ENCODE results near the gene ADAM12. TPM values are rescaled to one million over a fixed set of nuclear protein-coding genes. Genes with fewer than 3 reads are reported as not detected.

Gene ADAM12
- polyA plus RNA-seq, 4 donors = 0.45 to 0.87 TPM; not detected in 2

DNA sequence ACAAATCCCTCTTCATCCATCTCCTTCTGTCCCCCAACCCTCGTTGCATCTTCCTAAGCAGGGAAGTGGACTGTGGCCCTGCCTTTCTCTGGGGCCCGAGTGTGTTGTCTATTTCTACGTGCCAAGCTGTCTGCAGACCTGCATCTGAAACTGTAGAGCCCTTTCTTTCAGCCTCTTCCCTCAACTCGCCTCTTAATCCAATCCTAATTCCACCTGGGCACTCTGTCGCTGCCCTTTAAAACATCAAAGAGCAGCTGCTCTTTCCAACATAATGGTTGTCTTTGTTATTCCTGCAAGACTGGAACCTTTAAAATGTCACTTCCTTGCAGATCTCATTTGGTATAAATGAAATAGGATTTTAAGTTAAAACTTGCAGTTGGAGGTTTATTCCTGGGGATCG is 21.5 kb upstream of the ADAM12 start:
- whole genome bisulfite sequencing, 3 donors = 25 to 55% (median 44%) methylated on average over 6 of the region's 6 CpGs
- Histone ChIP-seq H3K9me3 (ENCODE audit: control insufficient read depth in 2 of 2, insufficient read depth in 1 of 2, low read depth in 1 of 2, low read length in 1 of 2) (no peaks in the 10 kb centered on the region), H3K4me1 (ENCODE audit: control insufficient read depth in 3 of 3, insufficient read depth in 2 of 3, low read depth in 1 of 3, low read length in 2 of 3) (no peaks in the 10 kb centered on the region), H3K36me3 (ENCODE audit: control insufficient read depth in 3 of 3, insufficient read depth in 2 of 3, low read depth in 1 of 3, low read length in 3 of 3) (no peaks in the 10 kb centered on the region), H3K4me3 (ENCODE audit: low read depth in 1 of 3, low read length in 3 of 3) (no peak overlapping the region), H3K27ac (ENCODE audit: low read depth in 1 of 3, low read length in 2 of 3) (no peak overlapping the region), H3K27me3 (ENCODE audit: control insufficient read depth in 3 of 3, insufficient read depth in 3 of 3, low read length in 3 of 3) (no peaks in the 10 kb centered on the region)
- FAIRE-seq = no peak
- no peak for DNase-seq

DNA sequence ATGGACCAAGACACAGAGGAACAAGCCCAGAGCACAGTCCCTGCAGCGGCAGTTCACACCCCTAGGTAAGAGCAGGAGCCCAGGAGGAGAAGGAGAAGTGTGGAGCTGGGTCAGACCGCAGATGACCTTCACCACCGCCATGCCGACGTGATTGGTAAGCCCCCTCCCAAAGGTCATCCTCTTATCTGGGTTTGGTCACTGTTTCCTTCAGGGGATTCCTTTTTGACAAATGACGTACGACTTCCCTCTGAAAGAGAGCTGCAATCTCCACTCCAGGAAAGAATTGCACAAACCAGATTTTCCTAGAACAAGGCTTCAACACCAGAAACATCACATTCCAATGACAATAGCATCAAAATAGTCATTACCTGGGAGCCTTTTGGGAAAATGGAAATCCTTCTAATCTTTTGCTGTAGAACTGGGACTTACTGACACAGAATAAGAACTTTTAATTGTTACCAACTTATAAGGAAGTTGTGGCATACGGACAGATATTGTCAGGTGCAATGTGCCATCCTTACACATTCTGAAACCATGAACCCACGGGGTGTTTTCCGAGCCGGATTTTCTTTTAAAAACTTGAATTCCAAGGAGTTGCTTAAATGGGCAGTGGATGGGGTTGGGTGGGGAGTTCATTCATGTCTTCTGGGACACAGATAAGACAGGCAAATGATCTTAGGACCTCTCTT is 20.8 kb upstream of the ADAM12 start:
- H3K27ac ChIP-seq (ENCODE audit: low read depth in 1 of 3, low read length in 2 of 3) = no peak overlapping the region
- no peak overlapping the region for H3K4me3 ChIP-seq (ENCODE audit: low read depth in 1 of 3, low read length in 3 of 3)
- WGBS, 3 donors = 39 to 46% (median 43%) methylated on average over 11 of the region's 11 CpGs
- no peaks in the 10 kb centered on the region for H3K9me3 ChIP-seq (ENCODE audit: control insufficient read depth in 2 of 2, insufficient read depth in 1 of 2, low read depth in 1 of 2, low read length in 1 of 2)
- H3K27me3 ChIP-seq (ENCODE audit: control insufficient read depth in 3 of 3, insufficient read depth in 3 of 3, low read length in 3 of 3) = no peaks in the 10 kb centered on the region
- FAIRE-seq (no peak), DNase-seq (no peak)
- H3K36me3 ChIP-seq (ENCODE audit: control insufficient read depth in 3 of 3, insufficient read depth in 2 of 3, low read depth in 1 of 3, low read length in 3 of 3) = no peaks in the 10 kb centered on the region
- no peaks in the 10 kb centered on the region for H3K4me1 ChIP-seq (ENCODE audit: control insufficient read depth in 3 of 3, insufficient read depth in 2 of 3, low read depth in 1 of 3, low read length in 2 of 3)

DNA sequence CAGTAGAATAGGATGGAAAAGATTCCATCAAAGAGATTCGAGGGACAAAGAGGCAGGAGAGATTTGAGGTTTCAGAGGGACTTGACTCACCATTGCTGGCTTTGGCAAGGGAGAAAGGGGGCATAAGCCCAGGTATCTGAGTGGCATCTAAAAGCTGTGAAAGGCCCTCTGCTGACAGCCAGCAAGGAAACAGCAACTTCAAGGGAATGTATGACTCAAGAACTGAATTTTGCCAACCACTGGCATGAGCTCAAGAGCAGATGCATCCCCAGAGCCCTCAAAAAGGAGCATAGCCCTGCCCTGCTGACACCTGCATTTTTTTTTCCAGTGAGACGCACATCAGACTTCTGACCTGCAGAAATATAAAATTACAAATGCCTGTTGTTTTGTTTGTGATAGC is 19.6 kb upstream of the ADAM12 start:
- no peaks in the 10 kb centered on the region for H3K36me3 ChIP-seq (ENCODE audit: control insufficient read depth in 3 of 3, insufficient read depth in 2 of 3, low read depth in 1 of 3, low read length in 3 of 3)
- FAIRE-seq (no peak), DNase-seq (no peak)
- H3K27ac ChIP-seq (ENCODE audit: low read depth in 1 of 3, low read length in 2 of 3) = no peak overlapping the region
- no peaks in the 10 kb centered on the region for H3K27me3 ChIP-seq (ENCODE audit: control insufficient read depth in 3 of 3, insufficient read depth in 3 of 3, low read length in 3 of 3)
- 40 to 74% (median 60%) methylated on average over 2 of the region's 2 CpGs for WGBS, 3 donors
- no peak overlapping the region for H3K4me3 ChIP-seq (ENCODE audit: low read depth in 1 of 3, low read length in 3 of 3)
- no peaks in the 10 kb centered on the region for H3K9me3 ChIP-seq (ENCODE audit: control insufficient read depth in 2 of 2, insufficient read depth in 1 of 2, low read depth in 1 of 2, low read length in 1 of 2)
- no peaks in the 10 kb centered on the region for H3K4me1 ChIP-seq (ENCODE audit: control insufficient read depth in 3 of 3, insufficient read depth in 2 of 3, low read depth in 1 of 3, low read length in 2 of 3)

DNA sequence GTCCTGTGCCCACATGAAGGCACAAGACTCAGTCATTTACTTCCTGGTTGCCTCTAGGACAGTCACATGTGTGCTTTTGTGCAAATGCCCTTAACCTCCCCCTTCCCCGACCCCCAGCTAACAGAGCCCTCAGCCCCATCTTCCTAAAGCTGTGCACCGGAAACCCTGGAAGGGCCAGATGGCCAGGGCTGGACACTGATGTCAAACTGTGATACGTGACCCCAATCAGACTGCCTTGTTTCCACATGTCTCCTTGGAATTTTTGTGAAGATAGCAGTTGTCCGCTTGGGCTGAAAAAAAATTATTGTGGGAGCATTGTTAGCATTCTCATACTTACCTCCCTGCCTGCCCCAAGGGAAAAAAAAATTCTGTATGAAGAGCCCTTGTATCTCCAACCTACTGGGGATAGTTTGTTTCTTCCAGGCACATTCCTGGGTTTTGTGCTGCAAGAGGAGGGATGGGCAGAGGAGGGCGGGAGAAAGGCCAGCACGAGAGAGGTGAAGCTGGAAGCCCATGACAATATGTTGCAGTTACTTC is 17.0 kb upstream of the ADAM12 start:
- 74 to 77% (median 75%) methylated on average over 6 of the region's 6 CpGs for whole genome bisulfite sequencing, 3 donors
- no peak for FAIRE-seq

DNA sequence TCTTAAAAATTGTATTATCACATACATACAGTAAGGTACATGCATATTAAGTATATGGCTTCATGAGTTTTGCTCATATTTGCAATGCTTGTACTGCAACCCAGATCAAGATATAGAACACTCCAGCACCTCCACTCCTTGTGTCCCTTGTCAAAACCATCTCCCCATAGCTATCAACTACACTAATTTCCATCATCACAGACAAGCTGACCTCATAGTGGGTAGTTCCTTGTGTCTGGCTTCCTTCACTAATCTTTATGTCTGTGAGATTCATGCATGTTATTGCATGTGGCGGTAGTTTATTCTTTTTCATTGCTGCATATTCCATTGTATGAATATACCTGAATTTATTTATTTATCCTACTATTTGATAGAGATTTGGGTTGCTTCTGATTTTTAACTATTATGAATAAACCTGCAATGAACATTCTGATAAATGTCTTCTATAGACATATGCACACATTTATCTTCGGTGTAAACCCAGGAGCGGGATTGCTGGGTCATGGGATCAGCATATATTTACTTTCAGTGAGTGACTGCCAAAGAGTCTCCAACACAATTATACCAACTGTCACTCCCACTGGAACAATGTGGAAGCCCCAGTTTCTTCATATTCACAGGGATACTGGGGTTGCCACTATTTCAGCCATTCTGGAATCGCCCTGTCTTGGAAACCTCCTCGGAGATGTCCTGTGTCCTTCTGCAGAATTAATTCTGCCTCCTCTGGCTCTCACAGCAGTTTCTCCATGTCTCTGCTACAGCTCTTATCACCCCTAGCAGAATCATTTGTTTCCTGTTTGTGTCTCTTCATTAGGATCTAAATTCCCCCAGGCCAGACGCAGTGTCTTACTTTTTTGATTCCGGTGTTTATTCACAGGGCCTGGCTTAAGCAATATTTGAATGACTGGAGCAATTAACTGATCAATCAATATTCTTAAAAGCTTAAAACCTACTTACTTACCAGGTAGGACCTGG is 14.7 kb upstream of the ADAM12 start:
- 53 to 67% (median 57%) methylated on average over 7 of the region's 7 CpGs for WGBS, 3 donors

More for the DNA sequence above, 17.0 kb upstream of the ADAM12 start:
- Histone ChIP-seq H3K4me1 (ENCODE audit: control insufficient read depth in 3 of 3, insufficient read depth in 2 of 3, low read depth in 1 of 3, low read length in 2 of 3) (no peaks in the 10 kb centered on the region), H3K27ac (ENCODE audit: low read depth in 1 of 3, low read length in 2 of 3) (no peak overlapping the region), H3K27me3 (ENCODE audit: control insufficient read depth in 3 of 3, insufficient read depth in 3 of 3, low read length in 3 of 3) (peaks cover 0 to 1% (median 0%) of the 10 kb centered on the region in 3 donors), H3K36me3 (ENCODE audit: control insufficient read depth in 3 of 3, insufficient read depth in 2 of 3, low read depth in 1 of 3, low read length in 3 of 3) (no peaks in the 10 kb centered on the region), H3K4me3 (ENCODE audit: low read depth in 1 of 3, low read length in 3 of 3) (no peak overlapping the region), H3K9me3 (ENCODE audit: control insufficient read depth in 2 of 2, insufficient read depth in 1 of 2, low read depth in 1 of 2, low read length in 1 of 2) (no peaks in the 10 kb centered on the region)
- DNase-seq = no peak

DNA sequence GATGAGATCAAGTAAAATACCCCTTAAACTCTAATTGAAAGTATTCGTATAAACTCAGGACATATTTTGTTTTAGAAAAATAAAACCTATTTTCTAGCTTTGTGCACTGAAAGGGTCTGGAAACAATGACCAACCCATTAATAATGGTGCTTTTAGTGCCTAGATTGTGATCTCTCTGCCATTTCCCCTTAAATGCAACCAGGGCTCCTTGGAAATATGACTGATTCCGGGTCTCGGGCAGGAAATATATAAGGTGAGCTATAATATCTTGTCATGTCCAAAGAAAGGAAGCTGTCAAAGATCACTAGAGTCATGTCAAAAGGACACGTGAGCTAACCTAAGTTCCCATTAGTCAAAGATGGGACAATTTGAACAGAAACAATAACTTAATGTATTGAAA is 12.4 kb upstream of the ADAM12 start:
- H3K27me3 ChIP-seq (ENCODE audit: control insufficient read depth in 3 of 3, insufficient read depth in 3 of 3, low read length in 3 of 3) = peaks cover 0 to 1% (median 0%) of the 10 kb centered on the region in 3 donors
- FAIRE-seq (no peak), DNase-seq (no peak)
- no peak overlapping the region for H3K27ac ChIP-seq (ENCODE audit: low read depth in 1 of 3, low read length in 2 of 3)
- H3K36me3 ChIP-seq (ENCODE audit: control insufficient read depth in 3 of 3, insufficient read depth in 2 of 3, low read depth in 1 of 3, low read length in 3 of 3) = no peaks in the 10 kb centered on the region
- H3K4me1 ChIP-seq (ENCODE audit: control insufficient read depth in 3 of 3, insufficient read depth in 2 of 3, low read depth in 1 of 3, low read length in 2 of 3) = no peaks in the 10 kb centered on the region
- H3K9me3 ChIP-seq (ENCODE audit: control insufficient read depth in 2 of 2, insufficient read depth in 1 of 2, low read depth in 1 of 2, low read length in 1 of 2) = no peaks in the 10 kb centered on the region
- 73 to 88% (median 77%) methylated on average over 4 of the region's 4 CpGs for WGBS, 3 donors
- H3K4me3 ChIP-seq (ENCODE audit: low read depth in 1 of 3, low read length in 3 of 3) = no peak overlapping the region

More for the DNA sequence above, 14.7 kb upstream of the ADAM12 start:
- H3K4me1 ChIP-seq (ENCODE audit: control insufficient read depth in 3 of 3, insufficient read depth in 2 of 3, low read depth in 1 of 3, low read length in 2 of 3) = no peaks in the 10 kb centered on the region
- no peak for FAIRE-seq
- no peaks in the 10 kb centered on the region for H3K36me3 ChIP-seq (ENCODE audit: control insufficient read depth in 3 of 3, insufficient read depth in 2 of 3, low read depth in 1 of 3, low read length in 3 of 3)
- H3K4me3 ChIP-seq (ENCODE audit: low read depth in 1 of 3, low read length in 3 of 3) = no peak overlapping the region
- H3K9me3 ChIP-seq (ENCODE audit: control insufficient read depth in 2 of 2, insufficient read depth in 1 of 2, low read depth in 1 of 2, low read length in 1 of 2) = no peaks in the 10 kb centered on the region
- H3K27ac ChIP-seq (ENCODE audit: low read depth in 1 of 3, low read length in 2 of 3) = no peak overlapping the region
- peaks cover 0 to 1% (median 0%) of the 10 kb centered on the region in 3 donors for H3K27me3 ChIP-seq (ENCODE audit: control insufficient read depth in 3 of 3, insufficient read depth in 3 of 3, low read length in 3 of 3)
- no peak for DNase-seq

DNA sequence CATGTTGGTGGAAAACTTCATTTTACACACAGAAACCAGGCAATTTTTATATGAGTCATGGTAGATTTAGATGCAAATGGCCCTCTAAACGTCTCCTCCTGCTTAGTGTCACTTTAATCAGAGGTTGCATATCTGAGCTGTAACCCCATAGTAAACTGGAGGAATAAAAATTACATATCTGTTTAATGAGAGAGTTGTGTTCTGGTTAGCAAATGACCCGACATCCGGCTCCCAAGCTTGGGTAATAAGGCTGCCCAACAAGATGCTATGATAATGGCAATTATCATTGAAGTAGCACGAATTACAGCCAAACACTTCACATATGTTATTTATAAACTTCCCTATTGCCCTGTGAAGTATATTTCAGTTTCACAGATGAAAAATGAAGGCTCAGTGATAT is 10.6 kb upstream of the ADAM12 start:
- peaks cover 0 to 1% (median 0%) of the 10 kb centered on the region in 3 donors for H3K27me3 ChIP-seq (ENCODE audit: control insufficient read depth in 3 of 3, insufficient read depth in 3 of 3, low read length in 3 of 3)
- no peaks in the 10 kb centered on the region for H3K4me1 ChIP-seq (ENCODE audit: control insufficient read depth in 3 of 3, insufficient read depth in 2 of 3, low read depth in 1 of 3, low read length in 2 of 3)
- H3K9me3 ChIP-seq (ENCODE audit: control insufficient read depth in 2 of 2, insufficient read depth in 1 of 2, low read depth in 1 of 2, low read length in 1 of 2) = no peaks in the 10 kb centered on the region
- H3K27ac ChIP-seq (ENCODE audit: low read depth in 1 of 3, low read length in 2 of 3) = no peak overlapping the region
- WGBS, 3 donors = 57 to 76% (median 59%) methylated on average over 4 of the region's 4 CpGs
- no peak overlapping the region for H3K4me3 ChIP-seq (ENCODE audit: low read depth in 1 of 3, low read length in 3 of 3)
- no peaks in the 10 kb centered on the region for H3K36me3 ChIP-seq (ENCODE audit: control insufficient read depth in 3 of 3, insufficient read depth in 2 of 3, low read depth in 1 of 3, low read length in 3 of 3)
- DNase-seq = no peak
- FAIRE-seq = no peak

DNA sequence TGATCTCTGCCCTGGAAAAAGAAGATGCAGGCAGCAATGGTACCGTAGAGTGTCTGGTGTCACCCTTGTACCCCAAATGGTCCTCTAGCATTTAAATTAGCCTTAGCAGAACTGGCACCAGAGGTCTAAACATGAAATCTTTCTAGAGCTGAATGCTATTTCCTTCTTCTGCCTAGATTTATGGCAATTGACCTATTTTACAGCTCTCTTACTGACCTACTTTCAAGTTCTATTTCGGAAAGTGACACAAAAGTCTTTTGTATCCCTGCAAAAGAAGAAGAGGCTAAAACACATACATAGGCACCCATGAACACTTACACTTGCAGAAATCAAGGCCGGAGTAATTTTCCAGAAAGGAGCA is 10.1 kb upstream of the ADAM12 start:
- H3K36me3 ChIP-seq (ENCODE audit: control insufficient read depth in 3 of 3, insufficient read depth in 2 of 3, low read depth in 1 of 3, low read length in 3 of 3) = no peaks in the 10 kb centered on the region
- H3K4me3 ChIP-seq (ENCODE audit: low read depth in 1 of 3, low read length in 3 of 3) = no peak overlapping the region
- no peaks in the 10 kb centered on the region for H3K4me1 ChIP-seq (ENCODE audit: control insufficient read depth in 3 of 3, insufficient read depth in 2 of 3, low read depth in 1 of 3, low read length in 2 of 3)
- H3K9me3 ChIP-seq (ENCODE audit: control insufficient read depth in 2 of 2, insufficient read depth in 1 of 2, low read depth in 1 of 2, low read length in 1 of 2) = no peaks in the 10 kb centered on the region
- FAIRE-seq = no peak
- DNase-seq = no peak
- 72 to 83% (median 78%) methylated on average over 3 of the region's 3 CpGs for WGBS, 3 donors
- peaks cover 0 to 1% (median 0%) of the 10 kb centered on the region in 3 donors for H3K27me3 ChIP-seq (ENCODE audit: control insufficient read depth in 3 of 3, insufficient read depth in 3 of 3, low read length in 3 of 3)
- H3K27ac ChIP-seq (ENCODE audit: low read depth in 1 of 3, low read length in 2 of 3) = no peak overlapping the region
